Osteocyte (in vitro differentiated cells): ENCODE measurements around the gene DCAF12. TPM values are rescaled to one million over a fixed set of nuclear protein-coding genes. Genes with fewer than 3 reads are reported as not detected.
A peak's percentile ranks its signal among the peaks of the same experiment; 100 is the strongest.

Experiments
- DNase-seq: peaks from one replicate; pipeline ENCODE4 v3.0.0; 2021; ENCODE audit warnings: mixed read lengths; ENCODE audit not compliant: unreplicated experiment; ENCODE audit errors: extremely low spot score
- H3K27ac Mint-ChIP-seq: one replicate; pipeline ENCODE4 v1.8.0; 2021; ENCODE audit warnings: mild to moderate bottlenecking, mixed read lengths; ENCODE audit not compliant: unreplicated experiment
- H3K27me3 Mint-ChIP-seq: one replicate; pipeline ENCODE4 v1.8.0; 2021; ENCODE audit warnings: mixed read lengths; ENCODE audit not compliant: unreplicated experiment
- H3K36me3 Mint-ChIP-seq: one replicate; pipeline ENCODE4 v1.8.0; 2021; ENCODE audit warnings: mixed read lengths; ENCODE audit not compliant: unreplicated experiment
- H3K4me1 Mint-ChIP-seq: one replicate; pipeline ENCODE4 v1.8.0; 2021; ENCODE audit warnings: mixed read lengths; ENCODE audit not compliant: unreplicated experiment
- H3K4me3 Mint-ChIP-seq: one replicate; pipeline ENCODE4 v1.8.0; 2021; ENCODE audit warnings: mild to moderate bottlenecking, moderate library complexity, mixed read lengths; ENCODE audit not compliant: unreplicated experiment
- H3K9me3 Mint-ChIP-seq: one replicate; pipeline ENCODE4 v1.8.0; 2021; ENCODE audit warnings: mixed read lengths; ENCODE audit not compliant: unreplicated experiment
- long read RNA-seq: library from polyadenylated mRNA; unstranded; transcript quantifications from one replicate; pipeline ENCODE4 v2.0.0, GENCODE V29; 2021
- total RNA-seq: library from RNA; stranded (reverse); gene quantifications from 2 replicates; pipeline ENCODE4 v1.2.1, GENCODE V29; 2021
- TF ChIP-seq, protein P1 (sequence below): fragments of 200-600 bp; sonication (generic); IDR thresholded peaks from 2 replicates; pipeline ENCODE4 v1.5.0; 2021; ENCODE audit warnings: antibody characterized with exemption, mild to moderate bottlenecking, moderate library complexity

The DCAF12 gene
- 33.9 and 36.6 TPM in 2 replicates for total RNA-seq
- long read RNA-seq, transcript DCAF12-201 (9 exons, 3,667 nt) = major isoform, 109 of 132 reads
- long read RNA-seq, partial matches to known transcripts = 18 of 132 reads
- long read RNA-seq, other reads (novel, unspliced or antisense) = 5 of 132 reads

- Mint-ChIP-seq H3K4me1 (peaks cover 32% of the 10 kb centered on the region), H3K36me3 (peaks cover 17% of the 10 kb centered on the region), H3K4me3 (peak within 1 kb of the TSS; percentile 97), H3K27ac (peak within 1 kb of the TSS; percentile 92), H3K9me3 (no peaks in the 10 kb centered on the region), H3K27me3 (no peaks in the 10 kb centered on the region)
- DNase-seq = peak; percentile 96
- TF ChIP-seq, protein P1, sequence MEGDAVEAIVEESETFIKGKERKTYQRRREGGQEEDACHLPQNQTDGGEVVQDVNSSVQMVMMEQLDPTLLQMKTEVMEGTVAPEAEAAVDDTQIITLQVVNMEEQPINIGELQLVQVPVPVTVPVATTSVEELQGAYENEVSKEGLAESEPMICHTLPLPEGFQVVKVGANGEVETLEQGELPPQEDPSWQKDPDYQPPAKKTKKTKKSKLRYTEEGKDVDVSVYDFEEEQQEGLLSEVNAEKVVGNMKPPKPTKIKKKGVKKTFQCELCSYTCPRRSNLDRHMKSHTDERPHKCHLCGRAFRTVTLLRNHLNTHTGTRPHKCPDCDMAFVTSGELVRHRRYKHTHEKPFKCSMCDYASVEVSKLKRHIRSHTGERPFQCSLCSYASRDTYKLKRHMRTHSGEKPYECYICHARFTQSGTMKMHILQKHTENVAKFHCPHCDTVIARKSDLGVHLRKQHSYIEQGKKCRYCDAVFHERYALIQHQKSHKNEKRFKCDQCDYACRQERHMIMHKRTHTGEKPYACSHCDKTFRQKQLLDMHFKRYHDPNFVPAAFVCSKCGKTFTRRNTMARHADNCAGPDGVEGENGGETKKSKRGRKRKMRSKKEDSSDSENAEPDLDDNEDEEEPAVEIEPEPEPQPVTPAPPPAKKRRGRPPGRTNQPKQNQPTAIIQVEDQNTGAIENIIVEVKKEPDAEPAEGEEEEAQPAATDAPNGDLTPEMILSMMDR = no peak
Measured at GRCh38 chr9:34126207-34127034, at the start of gene DCAF12. Gene DCAF12 (minus strand): TSS chr9:34126698. CDS start chr9:34126431, 267 bp downstream.

DNA sequence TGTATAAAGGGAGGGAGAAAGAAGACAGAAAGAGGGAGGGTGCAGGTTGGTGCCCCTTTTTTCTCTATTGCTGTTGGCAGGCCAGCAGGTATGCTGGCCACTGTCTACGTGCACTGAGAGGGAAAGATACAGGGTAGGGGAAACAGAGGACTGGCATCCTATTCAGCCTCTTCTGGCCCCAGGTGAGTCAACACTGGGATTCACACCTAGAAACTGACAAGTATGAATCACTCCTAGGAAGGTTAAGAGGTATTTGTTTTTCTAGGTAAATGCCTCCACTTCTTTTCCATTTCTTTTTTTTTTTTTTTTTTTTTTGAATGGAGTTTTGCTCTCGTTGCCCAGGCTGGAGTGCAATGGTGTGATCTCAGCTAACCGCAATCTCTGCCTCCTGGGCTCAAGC, 49.6 kb upstream of the DCAF12 start:
- Mint-ChIP-seq H3K4me3 (no peak overlapping the region), H3K9me3 (no peaks in the 10 kb centered on the region), H3K36me3 (no peaks in the 10 kb centered on the region), H3K27me3 (no peaks in the 10 kb centered on the region), H3K4me1 (peaks cover 18% of the 10 kb centered on the region), H3K27ac (no peak overlapping the region)
- TF ChIP-seq, protein P1 = no peak
- no peak for DNase-seq

GRCh38 chr9:34171753-34172535, 45.4 kb upstream of the DCAF12 start:
- Mint-ChIP-seq H3K36me3 (no peaks in the 10 kb centered on the region), H3K27me3 (no peaks in the 10 kb centered on the region), H3K9me3 (no peaks in the 10 kb centered on the region), H3K27ac (no peak overlapping the region), H3K4me1 (no peaks in the 10 kb centered on the region), H3K4me3 (no peak overlapping the region)
- TF ChIP-seq, protein P1 = no peak
- DNase-seq = no peak

DNA sequence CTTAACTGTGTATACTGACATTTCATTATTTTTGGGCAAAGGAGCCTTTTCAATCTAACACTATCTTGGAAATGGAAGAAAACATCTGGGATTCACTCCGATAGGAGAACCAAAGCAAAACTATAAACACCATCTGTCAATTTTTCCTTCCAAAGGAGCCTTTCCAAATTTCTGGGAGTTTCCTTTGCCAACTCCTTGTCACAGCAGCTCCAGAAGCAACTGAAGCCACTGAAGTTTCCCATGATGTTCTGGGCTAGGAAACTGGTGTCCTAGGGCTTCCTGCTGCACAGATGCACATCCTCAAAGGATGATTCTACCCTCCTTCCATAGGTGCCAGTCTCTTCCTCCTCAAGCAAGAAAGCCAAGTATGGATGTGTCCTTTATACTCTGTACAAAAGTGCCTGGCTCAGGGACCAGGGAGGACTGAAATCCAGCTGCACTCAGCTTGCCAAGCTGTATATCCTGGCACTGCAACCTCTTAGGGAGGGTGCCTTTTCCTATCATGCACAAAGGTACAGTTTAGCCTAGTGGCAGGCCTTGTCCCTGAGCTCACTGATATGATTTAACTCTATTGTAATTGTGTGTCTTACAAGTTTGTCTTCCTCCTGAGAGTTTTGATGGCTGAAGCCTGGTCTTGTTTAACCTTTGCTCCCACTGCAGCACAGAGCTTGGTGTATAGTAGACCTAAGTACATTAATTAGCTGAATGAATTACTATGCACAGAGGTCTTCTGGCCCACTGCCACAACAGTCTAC, 43.9 kb upstream of the DCAF12 start:
- no peak for DNase-seq
- Mint-ChIP-seq H3K36me3 (no peaks in the 10 kb centered on the region), H3K27me3 (no peaks in the 10 kb centered on the region), H3K9me3 (no peaks in the 10 kb centered on the region), H3K4me1 (no peaks in the 10 kb centered on the region), H3K4me3 (no peak overlapping the region), H3K27ac (no peak overlapping the region)
- TF ChIP-seq, protein P1 = no peak
